ENCODE results near the gene DTX3L. TPM values are rescaled to one million over a fixed set of nuclear protein-coding genes. Genes with fewer than 3 reads are reported as not detected.

The DTX3L gene
- total and polyA plus RNA-seq, 10 of the 15 experiments (the other 5 are each of a cell fraction or from before 2014, with no cell fraction given): 9.9 to 41.4 (median 21.7) TPM

DNA sequence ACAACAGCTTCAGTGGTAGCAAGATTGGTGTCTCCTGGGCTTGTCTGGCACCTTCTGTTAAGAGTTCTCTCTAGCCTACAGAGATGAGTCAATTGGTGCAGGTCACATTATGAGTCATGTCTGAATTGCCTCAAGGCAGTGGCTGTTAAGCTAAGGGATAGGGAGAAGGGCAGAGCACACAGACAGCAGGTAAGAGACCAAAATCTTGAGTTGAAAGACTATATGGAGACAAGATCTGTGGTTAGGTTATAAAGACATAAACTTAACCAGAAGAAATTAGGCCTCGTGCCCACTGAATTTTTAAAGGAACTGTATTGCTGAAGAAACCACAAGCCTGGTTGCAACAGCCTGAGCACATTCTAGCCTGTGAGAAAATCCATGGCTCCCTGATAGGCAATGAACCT, 30.2 kb upstream of the DTX3L start (continued):
- no peak for TF ChIP-seq MYC (IDR thresholded peaks at IDR 0.05; ENCODE audit: insufficient read depth, insufficient read length, insufficient replicate concordance, low read length, severe bottlenecking)
- no peak for TF ChIP-seq POLR2AphosphoS2 (IDR thresholded peaks at IDR 0.05; ENCODE audit: low read depth, low read length)
- peak; percentile 32; the same call in 1 of the 2 replicates for TF ChIP-seq PAX5 (IDR thresholded peaks at IDR 0.05; ENCODE audit: borderline replicate concordance, low read depth, low read length)
- TF ChIP-seq NFXL1 (IDR thresholded peaks at IDR 0.05; ENCODE audit: borderline replicate concordance): no peak
- TF ChIP-seq TCF3 (IDR thresholded peaks at IDR 0.05; ENCODE audit: borderline replicate concordance, insufficient read depth, low read depth, low read length): 0 out of 2 replicates have a peak, but pooled peaks have one; percentile 28
- TF ChIP-seq IKZF2 (IDR thresholded peaks at IDR 0.05): peak; percentile 76 to 86
- peak; percentile 99 for TF ChIP-seq JUNB (IDR thresholded peaks at IDR 0.05)
- TF ChIP-seq, protein P1, sequence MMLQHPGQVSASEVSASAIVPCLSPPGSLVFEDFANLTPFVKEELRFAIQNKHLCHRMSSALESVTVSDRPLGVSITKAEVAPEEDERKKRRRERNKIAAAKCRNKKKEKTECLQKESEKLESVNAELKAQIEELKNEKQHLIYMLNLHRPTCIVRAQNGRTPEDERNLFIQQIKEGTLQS (IDR thresholded peaks at IDR 0.05; ENCODE audit: borderline replicate concordance, extremely low read depth, low read depth, low read length): no peak
- no peak for TF ChIP-seq STAT1 (conservative IDR thresholded peaks at IDR 0.05)
- no peak for TF ChIP-seq CBFB (IDR thresholded peaks at IDR 0.05; ENCODE audit: low read depth)
- TF ChIP-seq ZNF592 (IDR thresholded peaks at IDR 0.05): no peak
